Trophoblast cell (in vitro differentiated cells and primary cell): ENCODE results near the gene CAMSAP1.

Source experiments
- DNase-seq, 2 donors: peaks; one replicate each; pipeline ENCODE4 v3.0.0-alpha.2; 2016
- H2AFZ ChIP-seq: 2 replicates; pipeline ENCODE4 v1.6.1; 2013; ENCODE audit warnings: low read length, moderate library complexity, mild to moderate bottlenecking; ENCODE audit not compliant: insufficient read depth, poor library complexity
- H2AK5ac ChIP-seq: 2 replicates; pipeline ENCODE4 v1.6.1; 2013; ENCODE audit warnings: mild to moderate bottlenecking, low read length
- H2BK120ac ChIP-seq: 2 replicates; pipeline ENCODE4 v1.6.1; 2013; ENCODE audit warnings: low read length, mild to moderate bottlenecking, moderate library complexity; ENCODE audit not compliant: insufficient read depth, poor library complexity
- H2BK12ac ChIP-seq: 2 replicates; pipeline ENCODE4 v1.6.1; 2013; ENCODE audit warnings: mild to moderate bottlenecking, low read length, moderate library complexity
- H2BK5ac ChIP-seq: 2 replicates; pipeline ENCODE4 v1.6.1; 2013; ENCODE audit warnings: low read length, low read depth, moderate library complexity, mild to moderate bottlenecking; ENCODE audit not compliant: poor library complexity
- H3K14ac ChIP-seq: 2 replicates; pipeline ENCODE4 v1.6.1; 2013; ENCODE audit warnings: mild to moderate bottlenecking, low read length
- H3K18ac ChIP-seq: 2 replicates; pipeline ENCODE4 v1.6.1; 2013; ENCODE audit warnings: mild to moderate bottlenecking, low read length
- H3K23ac ChIP-seq: 2 replicates; pipeline ENCODE4 v1.6.1; 2013; ENCODE audit warnings: low read length
- H3K27ac ChIP-seq: 2 replicates; pipeline ENCODE4 v1.5.1; 2013; ENCODE audit warnings: low read depth, mild to moderate bottlenecking, inconsistent platforms, low read length, moderate library complexity
- H3K27me3 ChIP-seq: 2 replicates; pipeline ENCODE4 v1.6.1; 2013; ENCODE audit warnings: inconsistent platforms, mild to moderate bottlenecking, low read length, moderate library complexity; ENCODE audit not compliant: insufficient read depth
- H3K36me3 ChIP-seq, 2 experiments: 1 replicate in 1 of 2; 2 replicates in 1 of 2; pipeline ENCODE4 v1.6.1; 2013; ENCODE audit warnings: low read length in 2 of 2, mild to moderate bottlenecking in 2 of 2, moderate library complexity in 1 of 2; ENCODE audit not compliant: insufficient read depth in 2 of 2, control insufficient read depth in 1 of 2
- H3K4ac ChIP-seq: 2 replicates; pipeline ENCODE4 v1.6.1; 2013; ENCODE audit warnings: low read depth, mild to moderate bottlenecking, low read length, moderate library complexity
- H3K4me1 ChIP-seq, 2 experiments: 1 replicate in 1 of 2; 2 replicates in 1 of 2; pipeline ENCODE4 v1.6.1; 2013; ENCODE audit warnings: low read length in 2 of 2, mild to moderate bottlenecking in 2 of 2, moderate library complexity in 1 of 2; ENCODE audit not compliant: insufficient read depth in 2 of 2, control insufficient read depth in 1 of 2
- H3K4me2 ChIP-seq: 2 replicates; pipeline ENCODE4 v1.6.1; 2013; ENCODE audit warnings: inconsistent platforms, mild to moderate bottlenecking, low read length, moderate library complexity
- H3K4me3 ChIP-seq: 2 replicates; pipeline ENCODE4 v1.5.1; 2013; ENCODE audit warnings: mild to moderate bottlenecking, low read depth, low read length, inconsistent platforms
- H3K79me1 ChIP-seq: one replicate; pipeline ENCODE4 v1.6.1; 2013; ENCODE audit warnings: low read length
- H3K79me2 ChIP-seq: 2 replicates; pipeline ENCODE4 v1.6.1; 2013; ENCODE audit warnings: low read length, mild to moderate bottlenecking; ENCODE audit not compliant: control insufficient read depth, insufficient read depth, poor library complexity
- H3K9ac ChIP-seq: 2 replicates; pipeline ENCODE4 v1.6.1; 2013; ENCODE audit warnings: mild to moderate bottlenecking, low read length
- H3K9me3 ChIP-seq: 2 replicates; pipeline ENCODE4 v1.6.1; 2013; ENCODE audit warnings: low read depth, mild to moderate bottlenecking, control low read depth, inconsistent platforms, low read length; ENCODE audit not compliant: insufficient read depth
- H4K12ac ChIP-seq: 2 replicates; pipeline ENCODE4 v1.6.1; 2013; ENCODE audit warnings: low read depth, mild to moderate bottlenecking, low read length, moderate library complexity
- H4K8ac ChIP-seq: 2 replicates; pipeline ENCODE4 v1.6.1; 2013; ENCODE audit warnings: low read depth, mild to moderate bottlenecking, low read length, moderate library complexity
- H4K91ac ChIP-seq: one replicate; pipeline ENCODE4 v1.6.1; 2013; ENCODE audit warnings: low read depth, mild to moderate bottlenecking, low read length, moderate library complexity
- WGBS: extraction: QIAGEN DNeasy Blood & Tissue Kit; methylation state at CpG from one replicate; pipeline ENCODE4 v1.1.7; 2013; ENCODE audit warnings: missing lambda C conversion rate; ENCODE audit not compliant: insufficient read length, insufficient coverage; ENCODE audit errors: extremely low coverage; 5-methylcytosine and 5-hydroxymethylcytosine counted together

Gene CAMSAP1

DNA sequence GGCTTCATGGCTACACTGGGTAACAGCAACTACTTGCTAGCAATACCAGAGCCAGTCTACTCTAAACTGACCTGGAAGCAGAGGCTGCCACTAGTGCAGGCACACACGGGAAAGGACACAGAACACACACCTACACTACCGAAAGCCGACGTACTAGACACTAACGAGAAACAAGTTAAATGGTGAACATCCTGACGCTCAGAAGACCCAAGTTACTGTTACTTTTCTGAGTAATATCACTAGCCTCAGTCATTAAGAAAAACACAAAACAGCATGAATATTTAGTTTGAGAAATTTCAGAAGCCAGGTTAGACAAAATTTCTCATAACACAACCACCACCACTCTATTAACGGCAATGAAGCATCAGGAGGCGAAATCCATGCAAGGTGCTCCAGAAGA is 44.5 kb downstream of the CAMSAP1 start:
- Histone ChIP-seq H2BK120ac (no peak overlapping the region), H2BK5ac (no peak overlapping the region), H3K79me2 (no peaks in the 10 kb centered on the region), H3K18ac (no peak overlapping the region), H3K4me2 (no peak overlapping the region), H3K27ac (no peak overlapping the region), H3K79me1 (no peaks in the 10 kb centered on the region), H3K4ac (no peak overlapping the region), H3K27me3 (no peaks in the 10 kb centered on the region), H2BK12ac (no peak overlapping the region), H3K9me3 (peaks cover 1% of the 10 kb centered on the region), H2AK5ac (no peak overlapping the region), H4K12ac (no peak overlapping the region), H3K9ac (no peak overlapping the region), H2AFZ (no peak overlapping the region), H3K23ac (no peak overlapping the region), H3K36me3 (peaks cover 3 to 7% of the 10 kb centered on the region in 2 experiments), H3K14ac (no peak overlapping the region), H3K4me3 (no peak overlapping the region), H3K4me1 (peaks cover 1 to 5% of the 10 kb centered on the region in 2 experiments), H4K8ac (no peak overlapping the region), H4K91ac (no peak overlapping the region)
- no peak for DNase-seq
- no CpG with 5 or more reads among the region's 8 CpGs for WGBS

DNA sequence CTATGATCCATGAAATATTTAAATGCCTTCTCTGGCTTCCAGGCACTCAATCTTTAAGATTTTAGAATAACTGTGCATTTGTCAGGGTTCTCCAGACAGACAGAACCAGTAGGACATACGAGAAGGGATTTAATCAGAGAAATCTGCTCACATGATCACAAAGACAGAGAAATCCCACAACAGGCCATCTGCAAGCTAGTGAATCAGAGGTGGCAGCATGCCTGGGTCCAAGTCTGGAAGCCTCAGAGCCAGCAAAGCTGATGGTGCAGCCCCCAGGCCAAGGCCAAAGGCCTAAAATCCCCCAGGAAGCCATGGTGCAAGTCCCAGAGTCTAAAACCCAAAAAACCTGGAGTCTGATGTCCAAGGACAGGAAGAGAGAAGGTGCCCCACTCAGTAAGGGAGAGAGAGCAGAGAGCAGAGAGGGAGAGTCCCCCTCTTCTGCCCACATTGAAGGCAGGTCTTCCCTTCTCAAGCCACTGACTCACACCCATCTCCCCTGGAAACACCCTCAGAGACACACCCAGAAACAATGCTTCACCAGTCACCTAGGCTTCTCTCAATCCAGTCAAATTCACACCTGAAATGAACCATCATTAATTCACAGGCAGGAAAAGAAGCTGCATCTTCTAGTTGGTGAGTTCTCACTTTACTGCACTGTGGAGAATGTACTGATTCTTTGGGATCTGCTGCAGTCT is 48.7 kb downstream of the CAMSAP1 start:
- Histone ChIP-seq H3K79me2 (no peaks in the 10 kb centered on the region), H3K9ac (no peak overlapping the region), H2AK5ac (no peak overlapping the region), H3K4ac (no peak overlapping the region), H2BK5ac (no peak overlapping the region), H4K8ac (no peak overlapping the region), H3K27me3 (no peaks in the 10 kb centered on the region), H3K4me2 (no peak overlapping the region), H4K91ac (no peak overlapping the region), H3K9me3 (peaks cover under 1% of the 10 kb centered on the region), H3K27ac (no peak overlapping the region), H4K12ac (no peak overlapping the region), H2BK120ac (no peak overlapping the region), H3K79me1 (no peaks in the 10 kb centered on the region), H3K14ac (no peak overlapping the region), H2BK12ac (no peak overlapping the region), H3K23ac (no peak overlapping the region), H3K4me1 (peaks cover 4% of the 10 kb centered on the region in 2 experiments), H2AFZ (no peak overlapping the region), H3K36me3 (peaks cover 6 to 10% of the 10 kb centered on the region in 2 experiments), H3K4me3 (no peak overlapping the region), H3K18ac (no peak overlapping the region)
- WGBS = no CpG with 5 or more reads among the region's 1 CpG
- no peak for DNase-seq

DNA sequence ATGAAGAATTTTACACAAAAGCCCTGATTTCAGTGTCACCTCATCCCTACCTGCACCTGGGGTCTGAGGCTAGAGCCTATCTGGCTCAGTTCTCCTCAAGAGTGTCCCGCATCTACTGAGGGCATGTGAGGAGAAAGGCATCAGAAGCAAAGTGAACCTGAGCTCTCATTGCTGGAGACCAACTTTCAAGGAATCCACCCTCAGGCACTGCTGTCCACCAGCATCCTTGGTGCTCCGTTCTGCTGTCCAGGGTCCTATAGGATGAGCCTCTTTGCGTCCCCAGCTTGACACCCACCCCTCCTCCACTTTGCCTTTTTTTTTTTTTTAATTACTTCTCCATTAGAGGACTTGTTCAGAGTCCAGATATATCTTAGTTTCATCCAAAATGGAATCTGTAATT is 49.5 kb downstream of the CAMSAP1 start:
- peaks cover 4% of the 10 kb centered on the region in 2 experiments for H3K4me1 ChIP-seq
- H3K36me3 ChIP-seq = peaks cover 9 to 14% of the 10 kb centered on the region in 2 experiments
- no peak overlapping the region for H4K8ac ChIP-seq
- H3K79me1 ChIP-seq = no peaks in the 10 kb centered on the region
- H3K27me3 ChIP-seq = no peaks in the 10 kb centered on the region
- no peaks in the 10 kb centered on the region for H3K79me2 ChIP-seq
- H3K18ac ChIP-seq = no peak overlapping the region
- no CpG with 5 or more reads among the region's 3 CpGs for WGBS
- DNase-seq = peak in 1 of 2 donors; percentile 45
- H3K4me2 ChIP-seq = no peak overlapping the region
- H3K9ac ChIP-seq = no peak overlapping the region
- no peak overlapping the region for H2BK120ac ChIP-seq
- H3K27ac ChIP-seq = no peak overlapping the region
- H3K23ac ChIP-seq = no peak overlapping the region
- no peak overlapping the region for H2BK12ac ChIP-seq
- H2BK5ac ChIP-seq = no peak overlapping the region
- no peak overlapping the region for H3K14ac ChIP-seq
- no peak overlapping the region for H3K4ac ChIP-seq
- H4K91ac ChIP-seq = no peak overlapping the region
- H2AFZ ChIP-seq = no peak overlapping the region
- H3K9me3 ChIP-seq = no peaks in the 10 kb centered on the region
- no peak overlapping the region for H3K4me3 ChIP-seq
- no peak overlapping the region for H2AK5ac ChIP-seq
- no peak overlapping the region for H4K12ac ChIP-seq

DNA sequence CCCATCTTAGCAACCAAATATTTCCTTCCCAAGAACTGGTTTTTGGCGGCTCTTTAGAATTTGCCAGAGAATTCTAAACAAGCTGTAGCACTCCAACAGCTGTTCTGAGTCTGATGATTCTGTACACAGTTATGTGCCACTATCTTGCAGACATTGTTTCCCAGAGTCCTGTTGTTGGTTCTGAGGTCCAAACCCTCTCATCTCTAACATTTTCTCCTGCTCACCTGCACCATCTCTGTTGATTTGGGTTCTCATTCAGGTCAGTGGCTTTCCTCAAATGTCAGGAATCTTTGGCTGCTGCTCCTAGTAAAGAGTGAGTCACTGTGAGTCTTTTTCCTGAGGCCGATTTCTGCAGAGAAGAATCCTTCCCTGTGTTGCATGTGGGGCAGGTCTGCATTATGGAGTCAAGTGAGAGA is 50.0 kb downstream of the CAMSAP1 start:
- H3K79me1 ChIP-seq = no peaks in the 10 kb centered on the region

More for the DNA sequence above, 50.0 kb downstream of the CAMSAP1 start:
- Histone ChIP-seq H2BK120ac (no peak overlapping the region), H3K4ac (no peak overlapping the region), H4K91ac (no peak overlapping the region), H3K27ac (no peak overlapping the region), H3K4me1 (peaks cover 4% of the 10 kb centered on the region in 2 experiments), H4K8ac (no peak overlapping the region), H2BK12ac (no peak overlapping the region), H3K23ac (no peak overlapping the region), H3K27me3 (no peaks in the 10 kb centered on the region), H4K12ac (no peak overlapping the region), H2AK5ac (no peak overlapping the region), H3K14ac (no peak overlapping the region), H2BK5ac (no peak overlapping the region), H3K9ac (no peak overlapping the region), H3K4me3 (no peak overlapping the region), H3K18ac (no peak overlapping the region), H3K79me2 (no peaks in the 10 kb centered on the region), H3K4me2 (no peak overlapping the region), H3K9me3 (no peaks in the 10 kb centered on the region), H3K36me3 (peaks cover 10 to 17% of the 10 kb centered on the region in 2 experiments), H2AFZ (no peak overlapping the region)
- DNase-seq = peak in 1 of 2 donors; percentile 45
- no CpG with 5 or more reads among the region's 2 CpGs for WGBS
